K562 (cell line): ENCODE results near the gene ACP1. TPM values are rescaled to one million over a fixed set of nuclear protein-coding genes. Genes with fewer than 3 reads are reported as not detected.

ENCODE experiments used
- ATAC-seq: fragments of 200-7000 bp; cut with Tn5 transposase; 3 replicates; pipeline ENCODE4 v1.9.1; 2020; ENCODE audit warnings: moderate library complexity
- BruUV-seq: library from RNA; stranded (reverse); fragments of 400-500 nt; replicated peaks from 2 replicates; lab custom pipeline; 2021; lab: Mats Ljungman, UMichigan
- CTCF ChIA-PET: fragments of 300-600 bp; formaldehyde crosslinking; extraction: SDS; loops from one replicate; lab custom pipeline; 2021; ENCODE audit warnings: low intra/inter-chr PET ratio; lab: Yijun Ruan, JAX
- POLR2A ChIA-PET: fragments of 300-600, 350-650 bp; sonication (Branson Sonifier 250); formaldehyde crosslinking; extraction: SDS; loops from one replicate; lab custom pipeline; 2021; ENCODE audit warnings: antibody characterized with exemption, inconsistent platforms; lab: Yijun Ruan, JAX
- DNase-seq, 4 experiments: peaks; one replicate each; pipeline versions ENCODE4 v3.0.0 to v3.0.0-alpha.2; 2011 to 2018; ENCODE audit warnings: low spot score in 3 of 4, mixed read lengths in 3 of 4; ENCODE audit errors: extremely low read depth in 1 of 4
- FAIRE-seq: peaks from 2 replicates; lab custom pipeline; 2011; peaks lifted over from hg19 to GRCh38; lab: Jason Lieb, UNC
- H2AFZ ChIP-seq: 2 replicates; pipeline ENCODE4 v1.6.0; 2011; ENCODE audit warnings: low read depth, low read length, control low read depth, inconsistent platforms
- H3K27ac ChIP-seq: fragments of 200-600 bp; 3 replicates; pipeline ENCODE4 v1.8.0; 2011; ENCODE audit warnings: low read depth, mild to moderate bottlenecking, control low read depth, inconsistent platforms, low read length, moderate library complexity, mixed read lengths; ENCODE audit errors: extremely low read depth
- H3K27me3 ChIP-seq, 2 experiments: fragments of 300-600 bp in 1 of 2; 2 replicates in 1 of 2; 3 replicates in 1 of 2; pipeline versions ENCODE4 v1.6.0 to v1.8.0; 2011; ENCODE audit warnings: inconsistent platforms in 2 of 2, low read length in 2 of 2, mild to moderate bottlenecking in 1 of 2, mixed read lengths in 1 of 2, moderate library complexity in 1 of 2; ENCODE audit not compliant: control insufficient read depth in 2 of 2, insufficient read depth in 2 of 2
- H3K36me3 ChIP-seq: fragments of 300-600 bp; 3 replicates; pipeline ENCODE4 v1.8.0; 2011; ENCODE audit warnings: mild to moderate bottlenecking, low read length, inconsistent platforms; ENCODE audit not compliant: control insufficient read depth, insufficient read depth
- H3K4me1 ChIP-seq, 2 experiments: fragments of 200-600 bp in 1 of 2; replicated peaks in 1 of 2; 2 replicates in 1 of 2; 3 replicates in 1 of 2; pipeline versions ENCODE4 v1.5.1 to v1.8.0; 2011; ENCODE audit warnings: inconsistent platforms in 2 of 2, low read length in 2 of 2, mild to moderate bottlenecking in 1 of 2, mixed read lengths in 1 of 2, moderate library complexity in 1 of 2; ENCODE audit not compliant: control insufficient read depth in 2 of 2, insufficient read depth in 2 of 2
- H3K4me2 ChIP-seq: 2 replicates; pipeline ENCODE4 v1.6.1; 2011; ENCODE audit warnings: low read length, control low read depth, inconsistent platforms, mixed read lengths; ENCODE audit not compliant: insufficient read depth
- H3K4me3 ChIP-seq: fragments of 200-600 bp; sonication (generic), shearing (Covaris generic); 2 replicates; pipeline ENCODE4 v1.5.1; 2016; ENCODE audit warnings: control low read depth, inconsistent platforms
- H3K79me2 ChIP-seq: fragments of 200-600 bp; 3 replicates; pipeline ENCODE4 v1.8.0; 2011; ENCODE audit warnings: low read length, inconsistent platforms; ENCODE audit not compliant: control insufficient read depth, insufficient read depth
- H3K9ac ChIP-seq, 2 experiments: 2 replicates each; pipeline versions ENCODE4 v1.6.0 to v1.6.1; 2011; ENCODE audit warnings: low read depth in 2 of 2, low read length in 2 of 2, control low read depth in 1 of 2, inconsistent platforms in 1 of 2, mild to moderate bottlenecking in 1 of 2, mixed read lengths in 1 of 2; ENCODE audit not compliant: insufficient read depth in 1 of 2
- H3K9me1 ChIP-seq: one replicate; pipeline ENCODE4 v1.6.0; 2011; ENCODE audit warnings: inconsistent platforms, mild to moderate bottlenecking, low read length, moderate library complexity; ENCODE audit not compliant: control insufficient read depth, insufficient read depth
- H3K9me3 ChIP-seq: replicated peaks from 2 replicates; pipeline ENCODE4 v1.5.1; 2011; ENCODE audit warnings: low read depth, low read length, inconsistent platforms; ENCODE audit not compliant: control insufficient read depth, insufficient read depth
- H4K20me1 ChIP-seq: replicated peaks from 2 replicates; pipeline ENCODE4 v1.6.1; 2011; ENCODE audit warnings: low read length, inconsistent platforms, mixed read lengths; ENCODE audit not compliant: control insufficient read depth, insufficient read depth
- BRCA1 ChIP-seq, 2 experiments: fragments of 450-650 bp in 1 of 2; sonication (generic) in 1 of 2; formaldehyde crosslinking in 1 of 2; IDR thresholded peaks; 2 replicates each; pipeline versions ENCODE4 v1.5.0 to v1.6.1; 2017 to 2020; ENCODE audit warnings: mild to moderate bottlenecking in 1 of 2, missing genetic modification reagents in 1 of 2
- HNRNPK ChIP-seq: fragments of 200-400 bp; formaldehyde crosslinking; IDR thresholded peaks from one replicate; pipeline ENCODE4 v1.6.1; 2018; ENCODE audit warnings: mild to moderate bottlenecking, low read depth, low read length; ENCODE audit not compliant: poor library complexity, severe bottlenecking
- KAT8 ChIP-seq: fragments of 450-650 bp; IDR thresholded peaks from 2 replicates; pipeline ENCODE4 v1.6.1; 2016; ENCODE audit warnings: low read depth, mild to moderate bottlenecking
- MBD2 ChIP-seq: sonication (generic); IDR thresholded peaks from 2 replicates; pipeline ENCODE4 v1.6.1; 2016; ENCODE audit warnings: low read depth, borderline replicate concordance
- NR1H2 ChIP-seq: sonication (generic); formaldehyde crosslinking; IDR thresholded peaks from 2 replicates; pipeline ENCODE4 v1.4.0; 2020; ENCODE audit warnings: mild to moderate bottlenecking, missing genetic modification reagents
- OTX1 ChIP-seq: fragments of 450-650 bp; formaldehyde crosslinking; IDR thresholded peaks from 2 replicates; pipeline ENCODE4 v1.4.0; 2022; ENCODE audit warnings: mild to moderate bottlenecking
- POLR2AphosphoS2 ChIP-seq: IDR thresholded peaks from 2 replicates; pipeline ENCODE4 v1.6.1; 2012; ENCODE audit warnings: low read length, improper control_type of control experiment
- TARDBP ChIP-seq: fragments of 450-650 bp; IDR thresholded peaks from 2 replicates; pipeline ENCODE4 v1.6.1; 2016
- ZBTB1 ChIP-seq: sonication (generic); formaldehyde crosslinking; IDR thresholded peaks from 2 replicates; pipeline ENCODE4 v1.8.1; 2023; ENCODE audit warnings: missing genetic modification reagents, low read depth, mild to moderate bottlenecking, borderline replicate concordance
- ZNF75A ChIP-seq: fragments of 450-650 bp; formaldehyde crosslinking; IDR thresholded peaks from 2 replicates; pipeline ENCODE4 v1.4.0; 2020; ENCODE audit warnings: mild to moderate bottlenecking
- WGBS: fragments of 100-300 bp; shearing (Covaris generic); methylation state at CpG from one replicate; pipeline ENCODE4 v1.1.6; 2016; ENCODE audit warnings: low coverage, mixed read lengths; ENCODE audit not compliant: insufficient coverage; ENCODE audit errors: missing lambda C conversion rate; 5-methylcytosine and 5-hydroxymethylcytosine counted together
- in situ Hi-C: fragments of 300-500 bp; cut with MboI; formaldehyde crosslinking; loops from 4 replicates; pipeline ENCODE4 v1.15.0; 2018; ENCODE audit warnings: inconsistent platforms, mixed read lengths
- intact Hi-C: fragments of 100-400 bp; cut with micrococcal nuclease; formaldehyde crosslinking; loops from 2 replicates; pipeline ENCODE4 v1.14.2; 2022
- polyA plus RNA-seq, 8 experiments: library from polyadenylated mRNA; depleted of rRNA in 4 of 8; stranded (reverse) in 5 of 8; unstranded in 3 of 8; fragments of >200 nt; fragmentation: Nextera tagmentation in 2 of 8; fragmentation: Illumina TruSeq in 1 of 8; extraction: Ambion mirVana in 2 of 8; extraction: Trizol in 1 of 8; gene quantifications; 2 replicates each; pipeline versions ENCODE4 v1.2.1 to v1.2.3, GENCODE V29; 2011 to 2014; ENCODE audit warnings: inconsistent platforms in 1 of 8, missing spikeins in 1 of 8
- total RNA-seq, 7 experiments: library from RNA; depleted of rRNA in 6 of 7; stranded (reverse); fragments of >200 nt in 6 of 7; fragmentation: Illumina TruSeq in 2 of 7; extraction: Trizol in 2 of 7; gene quantifications; 2 replicates each; pipeline versions ENCODE4 v1.2.1 to v1.2.3, GENCODE V29; 2011 to 2021; ENCODE audit warnings: low replicate concordance in 1 of 7
- TF ChIP-seq, protein P1 (sequence below): sonication (generic); formaldehyde crosslinking; IDR thresholded peaks from 2 replicates; pipeline ENCODE4 v1.8.1; 2023; ENCODE audit warnings: mild to moderate bottlenecking, missing genetic modification reagents, moderate library complexity
- TF ChIP-seq, protein P2 (sequence below), 2 experiments: fragments of 450-650 bp in 1 of 2; IDR thresholded peaks; 2 replicates each; pipeline ENCODE4 v1.6.1; 2011 to 2017; ENCODE audit warnings: low read depth in 2 of 2, antibody characterized with exemption in 1 of 2, borderline replicate concordance in 1 of 2, low read length in 1 of 2, mild to moderate bottlenecking in 1 of 2, mixed read lengths in 1 of 2; ENCODE audit not compliant: control insufficient read depth in 1 of 2

The ACP1 gene
- total and polyA plus RNA-seq, 9 of the 15 experiments (the other 6 are each of a cell fraction or from before 2014, with no cell fraction given), result 139 to 493 (median 189) TPM

DNA sequence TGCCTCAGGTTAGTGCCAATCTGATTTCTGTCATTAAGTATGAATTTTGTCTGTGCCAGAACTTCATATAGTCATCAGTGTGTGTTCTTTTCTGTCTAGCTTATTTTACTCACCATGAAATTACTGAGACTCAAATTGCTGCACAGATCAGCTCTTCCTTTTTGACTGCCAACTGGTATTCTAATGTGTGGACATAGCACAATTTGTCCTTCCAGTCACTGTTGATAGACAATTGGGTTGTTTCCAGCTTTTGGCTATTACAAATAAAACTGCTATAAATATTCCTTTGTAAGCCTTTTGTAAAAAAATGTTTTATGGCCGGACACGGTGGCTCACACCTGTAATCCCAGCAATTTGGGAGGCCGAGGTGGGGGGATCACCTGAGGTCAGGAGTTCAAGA lies 8.7 kb upstream of the ACP1 start:
- 86% methylated on average over 3 of the region's 3 CpGs for WGBS
- in situ Hi-C loops, result no loop called here
- H2AFZ ChIP-seq, result no peak overlapping the region
- H3K4me2 ChIP-seq, result no peak overlapping the region
- peaks cover 8% of the 10 kb centered on the region for H3K9me3 ChIP-seq
- no peak overlapping the region for H3K27ac ChIP-seq
- H3K79me2 ChIP-seq, result no peaks in the 10 kb centered on the region
- ChIA-PET POLR2A (interaction anchor here (0.9 kb wide), 1 partner anchor 18 kb away, joined by 3 read pairs; no protein-coding TSS in a partner anchor), CTCF (no interaction called here)
- H3K4me3 ChIP-seq, result no peak overlapping the region
- H4K20me1 ChIP-seq, result no peaks in the 10 kb centered on the region
- H3K9ac ChIP-seq, result no peak overlapping the region
- ATAC-seq (no peak), FAIRE-seq (no peak), DNase-seq (no peak)
- H3K27me3 ChIP-seq, result no peaks in the 10 kb centered on the region
- no peaks in the 10 kb centered on the region for H3K36me3 ChIP-seq
- no peaks in the 10 kb centered on the region for H3K4me1 ChIP-seq
- no TSS peak for BruUV-seq
- intact Hi-C loops, result no loop called here
- no peaks in the 10 kb centered on the region for H3K9me1 ChIP-seq
- TF ChIP-seq ZBTB1 (CRISPR knock-in tag) (no peak), MBD2 (no peak), KAT8 (no peak), OTX1 (CRISPR knock-in tag) (no peak), ZNF75A (CRISPR knock-in tag) (no peak), POLR2AphosphoS2 (no peak), BRCA1 (IDR thresholded peaks at IDR 0.05) (no peak), BRCA1 (CRISPR knock-in tag; IDR thresholded peaks at IDR 0.05) (no peak), HNRNPK (no peak), NR1H2 (CRISPR knock-in tag) (no peak), TARDBP (no peak)
- TF ChIP-seq, protein P1, sequence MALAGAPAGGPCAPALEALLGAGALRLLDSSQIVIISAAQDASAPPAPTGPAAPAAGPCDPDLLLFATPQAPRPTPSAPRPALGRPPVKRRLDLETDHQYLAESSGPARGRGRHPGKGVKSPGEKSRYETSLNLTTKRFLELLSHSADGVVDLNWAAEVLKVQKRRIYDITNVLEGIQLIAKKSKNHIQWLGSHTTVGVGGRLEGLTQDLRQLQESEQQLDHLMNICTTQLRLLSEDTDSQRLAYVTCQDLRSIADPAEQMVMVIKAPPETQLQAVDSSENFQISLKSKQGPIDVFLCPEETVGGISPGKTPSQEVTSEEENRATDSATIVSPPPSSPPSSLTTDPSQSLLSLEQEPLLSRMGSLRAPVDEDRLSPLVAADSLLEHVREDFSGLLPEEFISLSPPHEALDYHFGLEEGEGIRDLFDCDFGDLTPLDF (CRISPR knock-in tag), result no peak
- TF ChIP-seq, protein P2, sequence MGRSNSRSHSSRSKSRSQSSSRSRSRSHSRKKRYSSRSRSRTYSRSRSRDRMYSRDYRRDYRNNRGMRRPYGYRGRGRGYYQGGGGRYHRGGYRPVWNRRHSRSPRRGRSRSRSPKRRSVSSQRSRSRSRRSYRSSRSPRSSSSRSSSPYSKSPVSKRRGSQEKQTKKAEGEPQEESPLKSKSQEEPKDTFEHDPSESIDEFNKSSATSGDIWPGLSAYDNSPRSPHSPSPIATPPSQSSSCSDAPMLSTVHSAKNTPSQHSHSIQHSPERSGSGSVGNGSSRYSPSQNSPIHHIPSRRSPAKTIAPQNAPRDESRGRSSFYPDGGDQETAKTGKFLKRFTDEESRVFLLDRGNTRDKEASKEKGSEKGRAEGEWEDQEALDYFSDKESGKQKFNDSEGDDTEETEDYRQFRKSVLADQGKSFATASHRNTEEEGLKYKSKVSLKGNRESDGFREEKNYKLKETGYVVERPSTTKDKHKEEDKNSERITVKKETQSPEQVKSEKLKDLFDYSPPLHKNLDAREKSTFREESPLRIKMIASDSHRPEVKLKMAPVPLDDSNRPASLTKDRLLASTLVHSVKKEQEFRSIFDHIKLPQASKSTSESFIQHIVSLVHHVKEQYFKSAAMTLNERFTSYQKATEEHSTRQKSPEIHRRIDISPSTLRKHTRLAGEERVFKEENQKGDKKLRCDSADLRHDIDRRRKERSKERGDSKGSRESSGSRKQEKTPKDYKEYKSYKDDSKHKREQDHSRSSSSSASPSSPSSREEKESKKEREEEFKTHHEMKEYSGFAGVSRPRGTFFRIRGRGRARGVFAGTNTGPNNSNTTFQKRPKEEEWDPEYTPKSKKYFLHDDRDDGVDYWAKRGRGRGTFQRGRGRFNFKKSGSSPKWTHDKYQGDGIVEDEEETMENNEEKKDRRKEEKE (IDR thresholded peaks at IDR 0.05; ENCODE audit: borderline replicate concordance in 1 of 2, control insufficient read depth in 1 of 2, low read depth in 2 of 2, low read length in 1 of 2), result no peak
